ENCODE measurements around the gene STX1A.
"Not testable (repeated sequence)": the region's sequence is repeated elsewhere in the genome, so short reads cannot be mapped to it uniquely, and the experiment has no call there.

The STX1A gene

GRCh38 chr7:73719806-73720169 lies 319 bp upstream of the STX1A start:
- H3K4me3 ChIP-seq (ENCODE audit: low read depth, low read length), result peak overlapping the region; percentile 53
- no peak overlapping the region for H3K27ac ChIP-seq (ENCODE audit: low read depth, low read length)
- no peak overlapping the region for H3K9ac ChIP-seq (ENCODE audit: low read depth, low read length)
- peaks cover 17% of the 10 kb centered on the region; the same call in 1 of the 2 replicates for H3K27me3 ChIP-seq (ENCODE audit: control insufficient read depth, insufficient read depth, low read length)
- H3K36me3 ChIP-seq (ENCODE audit: control insufficient read depth, insufficient read depth, low read length), result no peaks in the 10 kb centered on the region
- H3K9me3 ChIP-seq (ENCODE audit: control insufficient read depth, insufficient read depth, low read length), result no peaks in the 10 kb centered on the region
- no peaks in the 10 kb centered on the region for H3K4me1 ChIP-seq (ENCODE audit: control insufficient read depth, insufficient read depth, low read length)

- no peaks in the 10 kb centered on the region for H3K4me1 ChIP-seq (ENCODE audit: control insufficient read depth, insufficient read depth, low read length)
- H3K4me3 ChIP-seq (ENCODE audit: low read depth, low read length), result peak overlapping the region; percentile 76; the same call in 1 of the 2 replicates
- no peak overlapping the region for H3K9ac ChIP-seq (ENCODE audit: low read depth, low read length)
- H3K9me3 ChIP-seq (ENCODE audit: control insufficient read depth, insufficient read depth, low read length), result no peaks in the 10 kb centered on the region
- H3K36me3 ChIP-seq (ENCODE audit: control insufficient read depth, insufficient read depth, low read length), result no peaks in the 10 kb centered on the region
- H3K27me3 ChIP-seq (ENCODE audit: control insufficient read depth, insufficient read depth, low read length), result peaks cover 17% of the 10 kb centered on the region; the same call in 1 of the 2 replicates
- H3K27ac ChIP-seq (ENCODE audit: low read depth, low read length), result no peak overlapping the region
These were observed 1.0 kb downstream of the STX1A start for GRCh38 chr7:73718438-73718881.

GRCh38 chr7:73717991-73718405 lies 1.5 kb downstream of the STX1A start:
- no peak overlapping the region for H3K4me3 ChIP-seq (ENCODE audit: low read depth, low read length)
- H3K9ac ChIP-seq (ENCODE audit: low read depth, low read length), result no peak overlapping the region
- no peaks in the 10 kb centered on the region for H3K9me3 ChIP-seq (ENCODE audit: control insufficient read depth, insufficient read depth, low read length)
- no peaks in the 10 kb centered on the region for H3K4me1 ChIP-seq (ENCODE audit: control insufficient read depth, insufficient read depth, low read length)
- H3K27ac ChIP-seq (ENCODE audit: low read depth, low read length), result no peak overlapping the region
- peaks cover 17% of the 10 kb centered on the region; the same call in 1 of the 2 replicates for H3K27me3 ChIP-seq (ENCODE audit: control insufficient read depth, insufficient read depth, low read length)
- no peaks in the 10 kb centered on the region for H3K36me3 ChIP-seq (ENCODE audit: control insufficient read depth, insufficient read depth, low read length)

GRCh38 chr7:73717025-73717807 lies 2.3 kb downstream of the STX1A start:
- H3K27ac ChIP-seq (ENCODE audit: low read depth, low read length), result no peak overlapping the region

GRCh38 chr7:73716318-73716890 lies 3.1 kb downstream of the STX1A start:
- Histone ChIP-seq H3K4me1 (ENCODE audit: control insufficient read depth, insufficient read depth, low read length) (no peaks in the 10 kb centered on the region), H3K9me3 (ENCODE audit: control insufficient read depth, insufficient read depth, low read length) (no peaks in the 10 kb centered on the region), H3K27ac (ENCODE audit: low read depth, low read length) (no peak overlapping the region), H3K9ac (ENCODE audit: low read depth, low read length) (no peak overlapping the region), H3K36me3 (ENCODE audit: control insufficient read depth, insufficient read depth, low read length) (no peaks in the 10 kb centered on the region), H3K4me3 (ENCODE audit: low read depth, low read length) (no peak overlapping the region), H3K27me3 (ENCODE audit: control insufficient read depth, insufficient read depth, low read length) (peaks cover 17% of the 10 kb centered on the region; the same call in 1 of the 2 replicates)

More at GRCh38 chr7:73717025-73717807, 2.3 kb downstream of the STX1A start:
- H3K9ac ChIP-seq (ENCODE audit: low read depth, low read length), result no peak overlapping the region
- H3K9me3 ChIP-seq (ENCODE audit: control insufficient read depth, insufficient read depth, low read length), result no peaks in the 10 kb centered on the region
- H3K4me1 ChIP-seq (ENCODE audit: control insufficient read depth, insufficient read depth, low read length), result no peaks in the 10 kb centered on the region
- H3K27me3 ChIP-seq (ENCODE audit: control insufficient read depth, insufficient read depth, low read length), result peaks cover 17% of the 10 kb centered on the region; the same call in 1 of the 2 replicates
- H3K36me3 ChIP-seq (ENCODE audit: control insufficient read depth, insufficient read depth, low read length), result no peaks in the 10 kb centered on the region
- no peak overlapping the region for H3K4me3 ChIP-seq (ENCODE audit: low read depth, low read length)

GRCh38 chr7:73715648-73716317 lies 3.7 kb downstream of the STX1A start:
- H3K36me3 ChIP-seq (ENCODE audit: control insufficient read depth, insufficient read depth, low read length), result no peaks in the 10 kb centered on the region
- H3K9ac ChIP-seq (ENCODE audit: low read depth, low read length), result no peak overlapping the region
- peaks cover 17% of the 10 kb centered on the region; the same call in 1 of the 2 replicates for H3K27me3 ChIP-seq (ENCODE audit: control insufficient read depth, insufficient read depth, low read length)
- H3K4me3 ChIP-seq (ENCODE audit: low read depth, low read length), result no peak overlapping the region
- no peaks in the 10 kb centered on the region for H3K9me3 ChIP-seq (ENCODE audit: control insufficient read depth, insufficient read depth, low read length)
- no peak overlapping the region for H3K27ac ChIP-seq (ENCODE audit: low read depth, low read length)
- H3K4me1 ChIP-seq (ENCODE audit: control insufficient read depth, insufficient read depth, low read length), result no peaks in the 10 kb centered on the region

- not testable (repeated sequence) for H3K4me1 ChIP-seq (ENCODE audit: control insufficient read depth, insufficient read depth, low read length); H3K9me3 ChIP-seq (ENCODE audit: control insufficient read depth, insufficient read depth, low read length); H3K36me3 ChIP-seq (ENCODE audit: control insufficient read depth, insufficient read depth, low read length); H3K9ac ChIP-seq (ENCODE audit: low read depth, low read length); H3K4me3 ChIP-seq (ENCODE audit: low read depth, low read length); H3K27me3 ChIP-seq (ENCODE audit: control insufficient read depth, insufficient read depth, low read length); H3K27ac ChIP-seq (ENCODE audit: low read depth, low read length)
These were observed 6.2 kb downstream of the STX1A start for GRCh38 chr7:73713319-73713718.

- Histone ChIP-seq H3K27me3 (ENCODE audit: control insufficient read depth, insufficient read depth, low read length) (no peaks in the 10 kb centered on the region), H3K9ac (ENCODE audit: low read depth, low read length) (no peak overlapping the region), H3K36me3 (ENCODE audit: control insufficient read depth, insufficient read depth, low read length) (no peaks in the 10 kb centered on the region), H3K4me3 (ENCODE audit: low read depth, low read length) (no peak overlapping the region), H3K9me3 (ENCODE audit: control insufficient read depth, insufficient read depth, low read length) (no peaks in the 10 kb centered on the region), H3K4me1 (ENCODE audit: control insufficient read depth, insufficient read depth, low read length) (no peaks in the 10 kb centered on the region), H3K27ac (ENCODE audit: low read depth, low read length) (no peak overlapping the region)
These were observed 6.7 kb downstream of the STX1A start for GRCh38 chr7:73712773-73713172.

- Histone ChIP-seq H3K27ac (ENCODE audit: low read depth, low read length) (no peak overlapping the region), H3K4me1 (ENCODE audit: control insufficient read depth, insufficient read depth, low read length) (0 out of 2 replicates have a peak, but pooled peaks cover 7% of the 10 kb centered on the region), H3K9me3 (ENCODE audit: control insufficient read depth, insufficient read depth, low read length) (no peaks in the 10 kb centered on the region), H3K9ac (ENCODE audit: low read depth, low read length) (no peak overlapping the region), H3K4me3 (ENCODE audit: low read depth, low read length) (no peak overlapping the region), H3K27me3 (ENCODE audit: control insufficient read depth, insufficient read depth, low read length) (no peaks in the 10 kb centered on the region), H3K36me3 (ENCODE audit: control insufficient read depth, insufficient read depth, low read length) (no peaks in the 10 kb centered on the region)
These were observed 10.4 kb downstream of the STX1A start for GRCh38 chr7:73708961-73709549.

GRCh38 chr7:73707045-73707631 lies 12.3 kb downstream of the STX1A start:
- H3K9ac ChIP-seq (ENCODE audit: low read depth, low read length), result no peak overlapping the region

More at GRCh38 chr7:73707045-73707631, 12.3 kb downstream of the STX1A start:
- Histone ChIP-seq H3K4me3 (ENCODE audit: low read depth, low read length) (no peak overlapping the region), H3K9me3 (ENCODE audit: control insufficient read depth, insufficient read depth, low read length) (no peaks in the 10 kb centered on the region), H3K4me1 (ENCODE audit: control insufficient read depth, insufficient read depth, low read length) (peaks cover 15% of the 10 kb centered on the region; the same call in 1 of the 2 replicates), H3K36me3 (ENCODE audit: control insufficient read depth, insufficient read depth, low read length) (peaks cover 5% of the 10 kb centered on the region; the same call in 1 of the 2 replicates), H3K27me3 (ENCODE audit: control insufficient read depth, insufficient read depth, low read length) (no peaks in the 10 kb centered on the region), H3K27ac (ENCODE audit: low read depth, low read length) (no peak overlapping the region)
